HepG2 (cell line): ENCODE results near the gene ALK. TPM values are rescaled to one million over a fixed set of nuclear protein-coding genes. Genes with fewer than 3 reads are reported as not detected.

ENCODE experiments used
- ATAC-seq: fragments of 200-7000 bp; cut with Tn5 transposase; 3 replicates; pipeline ENCODE4 v1.9.1; 2020; ENCODE audit warnings: mild to moderate bottlenecking, moderate library complexity
- BruUV-seq: library from RNA; stranded (reverse); fragments of 400-500 nt; replicated peaks from 2 replicates; lab custom pipeline; 2021; lab: Mats Ljungman, UMichigan
- CTCF ChIA-PET: fragments of 300-600 bp; formaldehyde crosslinking; extraction: SDS; loops from one replicate; lab custom pipeline; 2021; ENCODE audit warnings: low total read pairs, inconsistent platforms, low intra/inter-chr PET ratio; lab: Yijun Ruan, JAX
- POLR2A ChIA-PET: fragments of 350-600 bp; sonication (Branson Sonifier 250); formaldehyde crosslinking; loops from one replicate; lab custom pipeline; 2020; ENCODE audit warnings: antibody characterized with exemption, inconsistent platforms; lab: Yijun Ruan, JAX
- DNase-seq: peaks from one replicate; pipeline ENCODE4 v3.0.0-alpha.2; 2015; ENCODE audit warnings: low spot score
- FAIRE-seq: peaks from 3 replicates; lab custom pipeline; 2011; peaks lifted over from hg19 to GRCh38; lab: Jason Lieb, UNC
- H2AFZ ChIP-seq: one replicate; pipeline ENCODE4 v1.6.1; 2011; ENCODE audit warnings: low read length, inconsistent platforms
- H3K27ac ChIP-seq: fragments of 300-600 bp; 3 replicates; pipeline ENCODE4 v1.8.0; 2011; ENCODE audit warnings: mixed run types, mild to moderate bottlenecking, mixed read lengths, low read length, inconsistent platforms; ENCODE audit not compliant: insufficient read depth; ENCODE audit errors: extremely low read length
- H3K27me3 ChIP-seq, 2 experiments: fragments of 200-600 bp in 1 of 2; 2 replicates in 1 of 2; 3 replicates in 1 of 2; pipeline versions ENCODE4 v1.6.0 to v1.8.0; 2011; ENCODE audit warnings: low read length in 2 of 2, mild to moderate bottlenecking in 2 of 2, moderate library complexity in 2 of 2, inconsistent platforms in 1 of 2; ENCODE audit not compliant: insufficient read depth in 2 of 2, control insufficient read depth in 1 of 2
- H3K36me3 ChIP-seq, 2 experiments: fragments of 200-600 bp in 1 of 2; replicated peaks in 1 of 2; 2 replicates in 1 of 2; 3 replicates in 1 of 2; pipeline versions ENCODE4 v1.5.1 to v1.8.0; 2011; ENCODE audit warnings: low read length in 2 of 2, inconsistent platforms in 1 of 2; ENCODE audit not compliant: insufficient read depth in 2 of 2, control insufficient read depth in 1 of 2
- H3K4me1 ChIP-seq: 2 replicates; pipeline ENCODE4 v1.5.1; 2012; ENCODE audit warnings: low read length, inconsistent platforms; ENCODE audit not compliant: insufficient read depth
- H3K4me2 ChIP-seq: 2 replicates; pipeline ENCODE4 v1.6.0; 2011; ENCODE audit warnings: low read depth, low read length, inconsistent platforms
- H3K4me3 ChIP-seq, 3 experiments: fragments of 200-600 bp in 1 of 3; sonication (generic), shearing (Covaris generic) in 1 of 3; replicated peaks in 1 of 3; 2 replicates each; pipeline ENCODE4 v1.5.1; 2011 to 2016; ENCODE audit warnings: low read length in 3 of 3, inconsistent platforms in 2 of 3, low read depth in 2 of 3, mild to moderate bottlenecking in 2 of 3, control low read depth in 1 of 3, mixed read lengths in 1 of 3; ENCODE audit not compliant: insufficient read depth in 1 of 3
- H3K79me2 ChIP-seq: one replicate; pipeline ENCODE4 v1.6.1; 2011; ENCODE audit warnings: low read length, inconsistent platforms; ENCODE audit not compliant: insufficient read depth
- H3K9ac ChIP-seq: 2 replicates; pipeline ENCODE4 v1.6.0; 2011; ENCODE audit warnings: mild to moderate bottlenecking, low read depth, low read length, inconsistent platforms; ENCODE audit not compliant: insufficient read depth
- H3K9me3 ChIP-seq: 2 replicates; pipeline ENCODE4 v1.5.1; 2012; ENCODE audit warnings: mild to moderate bottlenecking, low read length
- H4K20me1 ChIP-seq: 2 replicates; pipeline ENCODE4 v1.6.0; 2011; ENCODE audit warnings: inconsistent platforms, mild to moderate bottlenecking, low read length, moderate library complexity; ENCODE audit not compliant: insufficient read depth
- GLI4 ChIP-seq: sonication (generic); formaldehyde crosslinking; IDR thresholded peaks from 2 replicates; pipeline ENCODE4 v1.5.1; 2020; ENCODE audit warnings: missing genetic modification reagents, mild to moderate bottlenecking, moderate library complexity, borderline replicate concordance
- HNF4G ChIP-seq, 2 experiments: sonication (generic) in 1 of 2; formaldehyde crosslinking in 1 of 2; IDR thresholded peaks; 2 replicates each; pipeline versions ENCODE4 v1.4.0 to v1.6.1; 2011 to 2020; ENCODE audit warnings: borderline replicate concordance in 2 of 2, low read depth in 2 of 2, mild to moderate bottlenecking in 2 of 2, low read length in 1 of 2, missing genetic modification reagents in 1 of 2, moderate library complexity in 1 of 2
- NR2C2 ChIP-seq: sonication (generic); formaldehyde crosslinking; IDR thresholded peaks from 2 replicates; pipeline ENCODE4 v1.4.0; 2020; ENCODE audit warnings: missing genetic modification reagents, mild to moderate bottlenecking, moderate library complexity, borderline replicate concordance
- NR3C1 ChIP-seq: sonication (generic); formaldehyde crosslinking; IDR thresholded peaks from 2 replicates; pipeline ENCODE4 v1.4.0; 2020; ENCODE audit warnings: missing genetic modification reagents
- PAWR ChIP-seq: sonication (generic); formaldehyde crosslinking; IDR thresholded peaks from 2 replicates; pipeline ENCODE4 v1.4.0; 2020; ENCODE audit warnings: missing genetic modification reagents, mild to moderate bottlenecking, borderline replicate concordance
- RARA ChIP-seq: IDR thresholded peaks from 2 replicates; pipeline ENCODE4 v1.6.1; 2016; ENCODE audit warnings: missing genetic modification reagents, missing compliant biosample characterization
- TEF ChIP-seq: sonication (generic); formaldehyde crosslinking; IDR thresholded peaks from 2 replicates; pipeline ENCODE4 v1.5.0; 2020; ENCODE audit warnings: missing genetic modification reagents
- ZNF264 ChIP-seq: sonication (generic); formaldehyde crosslinking; IDR thresholded peaks from 2 replicates; pipeline ENCODE4 v1.4.0; 2020; ENCODE audit warnings: missing genetic modification reagents
- ZNF660 ChIP-seq: sonication (generic); formaldehyde crosslinking; IDR thresholded peaks from 2 replicates; pipeline ENCODE4 v1.5.1; 2020; ENCODE audit warnings: mild to moderate bottlenecking, low read depth, missing genetic modification reagents, borderline replicate concordance
- ZNF770 ChIP-seq: sonication (generic); formaldehyde crosslinking; IDR thresholded peaks from 2 replicates; pipeline ENCODE4 v1.5.0; 2020; ENCODE audit warnings: mild to moderate bottlenecking, missing genetic modification reagents
- WGBS: methylation state at CpG from one replicate; pipeline ENCODE4 v1.1.6; 2017; ENCODE audit warnings: low lambda C conversion rate; 5-methylcytosine and 5-hydroxymethylcytosine counted together
- in situ Hi-C: cut with HindIII; loops from 2 replicates; pipeline ENCODE4 v1.10.0; 2017; ENCODE audit warnings: low pct_unique_long_range_greater_than_20kb; ENCODE audit not compliant: extremely low pct_ligation_motif_present
- intact Hi-C: fragments of 100-400 bp; cut with micrococcal nuclease; formaldehyde crosslinking; loops from one replicate; pipeline ENCODE4 v1.10.0; 2022; ENCODE audit not compliant: unreplicated experiment
- polyA plus RNA-seq, 8 experiments: library from polyadenylated mRNA; depleted of rRNA in 3 of 8; stranded (reverse) in 7 of 8; unstranded in 1 of 8; fragments of >200 nt; fragmentation: Illumina TruSeq in 4 of 8; extraction: Trizol in 4 of 8; gene quantifications; 2 replicates each; pipeline versions ENCODE4 v1.2.1 to v1.2.3, GENCODE V29; 2011 to 2016; ENCODE audit warnings: low read depth in 4 of 8, missing spikeins in 1 of 8, mixed read lengths in 1 of 8; ENCODE audit not compliant: insufficient read depth in 1 of 8
- total RNA-seq, 5 experiments: library from RNA; depleted of rRNA; stranded (reverse); fragments of >200 nt; fragmentation: Illumina TruSeq; extraction: Trizol; gene quantifications; 2 replicates each; pipeline ENCODE4 v1.2.3, GENCODE V29; 2016; ENCODE audit warnings: low read depth in 1 of 5
- TF ChIP-seq, protein P1 (sequence below): sonication (generic); formaldehyde crosslinking; conservative IDR thresholded peaks from 2 replicates; pipeline ENCODE4 v1.8.1; 2023; ENCODE audit warnings: missing genetic modification reagents

Gene ALK
- total and polyA plus RNA-seq, 2 of the 13 experiments (the other 11 are each of a cell fraction or from before 2014, with no cell fraction given) = not detected

DNA sequence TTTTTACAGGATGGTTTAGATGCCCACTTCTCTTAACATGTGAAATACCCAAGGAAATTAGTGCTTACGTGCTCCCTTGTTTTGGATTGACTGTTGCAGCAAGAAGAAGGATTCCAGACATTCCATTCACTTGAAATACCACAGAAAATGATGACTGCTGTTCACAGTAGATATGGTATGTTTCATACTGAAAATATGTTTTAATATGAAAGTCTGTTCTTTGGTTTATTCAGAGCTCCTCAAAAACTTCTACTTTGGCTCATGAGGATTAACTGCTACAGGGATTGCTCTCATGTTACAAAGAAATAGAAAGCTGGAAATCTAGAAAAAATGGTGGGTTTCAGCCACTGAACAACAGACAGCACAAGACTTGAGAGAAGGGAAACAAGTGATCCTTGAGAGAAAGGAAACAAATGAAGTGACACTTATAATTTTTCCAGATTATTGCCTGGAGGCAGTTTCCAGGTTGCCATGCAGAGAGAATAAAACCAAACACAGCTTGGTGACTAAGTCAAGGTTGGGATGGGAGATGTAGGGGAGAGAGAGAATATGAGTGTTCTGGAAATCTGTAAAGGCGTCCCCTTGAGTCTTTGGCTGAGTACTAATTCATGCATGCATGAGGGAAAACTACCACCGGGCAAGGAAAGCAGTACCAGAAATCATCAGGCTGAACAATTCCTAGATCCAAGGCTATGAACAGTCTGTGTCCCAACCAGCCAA is 458.0 kb downstream of the ALK start:
- H3K36me3 ChIP-seq = no peaks in the 10 kb centered on the region
- no peak for TF ChIP-seq ZNF264 (CRISPR knock-in tag)
- no peak for TF ChIP-seq PAWR (CRISPR knock-in tag)
- TF ChIP-seq GLI4 (CRISPR knock-in tag) = no peak
- no peak for TF ChIP-seq NR2C2
- no peak for TF ChIP-seq RARA (CRISPR knock-in tag)
- no peak overlapping the region for H2AFZ ChIP-seq
- intact Hi-C loops = no loop called here
- no TSS peak for BruUV-seq
- no peak overlapping the region for H3K4me2 ChIP-seq
- no peak overlapping the region for H3K27ac ChIP-seq
- H3K4me1 ChIP-seq = no peaks in the 10 kb centered on the region
- H3K79me2 ChIP-seq = no peaks in the 10 kb centered on the region
- H3K9ac ChIP-seq = no peak overlapping the region
- in situ Hi-C loops = no loop called here
- ChIA-PET CTCF (no interaction called here), POLR2A (no interaction called here)
- ATAC-seq (no peak), DNase-seq (no peak), FAIRE-seq (no peak)
- no peak overlapping the region for H3K4me3 ChIP-seq
- H4K20me1 ChIP-seq = no peaks in the 10 kb centered on the region; the same call in 1 of the 2 replicates
- no peaks in the 10 kb centered on the region for H3K27me3 ChIP-seq
- 36% methylated on average over 3 of the region's 3 CpGs for WGBS
- peaks cover 1% of the 10 kb centered on the region; the same call in 1 of the 2 replicates for H3K9me3 ChIP-seq

GRCh38 chr2:29462293-29462692 is 459.1 kb downstream of the ALK start:
- ChIA-PET CTCF (no interaction called here), POLR2A (no interaction called here)
- DNase-seq (no peak), ATAC-seq (no peak), FAIRE-seq (no peak)
- no peak overlapping the region for H3K9ac ChIP-seq
- no peak overlapping the region for H2AFZ ChIP-seq
- no TSS peak for BruUV-seq
- intact Hi-C loops = no loop called here
- H3K27me3 ChIP-seq = no peaks in the 10 kb centered on the region
- in situ Hi-C loops = no loop called here
- no peak overlapping the region for H3K27ac ChIP-seq
- H3K4me2 ChIP-seq = no peak overlapping the region
- no peaks in the 10 kb centered on the region for H3K36me3 ChIP-seq
- no peaks in the 10 kb centered on the region for H3K4me1 ChIP-seq
- no peaks in the 10 kb centered on the region; the same call in 1 of the 2 replicates for H4K20me1 ChIP-seq
- H3K79me2 ChIP-seq = no peaks in the 10 kb centered on the region
- H3K4me3 ChIP-seq = no peak overlapping the region
- H3K9me3 ChIP-seq = no peaks in the 10 kb centered on the region
- 8% methylated on average over 5 of the region's 5 CpGs for WGBS
- no peak for TF ChIP-seq HNF4G (IDR thresholded peaks at IDR 0.05; ENCODE audit: borderline replicate concordance, low read depth, low read length)
- TF ChIP-seq HNF4G (CRISPR knock-in tag; IDR thresholded peaks at IDR 0.05; ENCODE audit: borderline replicate concordance, low read depth) = no peak
- no peak for TF ChIP-seq ZNF660 (CRISPR knock-in tag)
- TF ChIP-seq TEF = no peak
- TF ChIP-seq, protein P1, sequence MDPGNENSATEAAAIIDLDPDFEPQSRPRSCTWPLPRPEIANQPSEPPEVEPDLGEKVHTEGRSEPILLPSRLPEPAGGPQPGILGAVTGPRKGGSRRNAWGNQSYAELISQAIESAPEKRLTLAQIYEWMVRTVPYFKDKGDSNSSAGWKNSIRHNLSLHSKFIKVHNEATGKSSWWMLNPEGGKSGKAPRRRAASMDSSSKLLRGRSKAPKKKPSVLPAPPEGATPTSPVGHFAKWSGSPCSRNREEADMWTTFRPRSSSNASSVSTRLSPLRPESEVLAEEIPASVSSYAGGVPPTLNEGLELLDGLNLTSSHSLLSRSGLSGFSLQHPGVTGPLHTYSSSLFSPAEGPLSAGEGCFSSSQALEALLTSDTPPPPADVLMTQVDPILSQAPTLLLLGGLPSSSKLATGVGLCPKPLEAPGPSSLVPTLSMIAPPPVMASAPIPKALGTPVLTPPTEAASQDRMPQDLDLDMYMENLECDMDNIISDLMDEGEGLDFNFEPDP (CRISPR knock-in tag) = no peak
- no peak for TF ChIP-seq NR3C1
- no peak for TF ChIP-seq ZNF770 (CRISPR knock-in tag)
